ENCODE results near the gene ZMYND10.

The ZMYND10 gene

GRCh38 chr3:50337175-50337861 is 8.2 kb downstream of the ZMYND10 start:
- in situ Hi-C loops (cut with HindIII; ENCODE audit: low pct_unique_long_range_greater_than_20kb, low sequenced_read_pairs), result no loop called here
- no peak for TF ChIP-seq JUND (IDR thresholded peaks at IDR 0.05; ENCODE audit: low read depth)
- peak; percentile 97 to 98 for DNase-seq (ENCODE audit: low read depth in 1 of 2, low spot score in 1 of 2)

- DNase-seq (ENCODE audit: low read depth in 1 of 2, low spot score in 1 of 2), result peak in 1 of 2 experiments; percentile 58
- TF ChIP-seq JUND (IDR thresholded peaks at IDR 0.05; ENCODE audit: low read depth), result no peak
- in situ Hi-C loops (cut with HindIII; ENCODE audit: low pct_unique_long_range_greater_than_20kb, low sequenced_read_pairs), result no loop called here
These were observed 8.9 kb downstream of the ZMYND10 start for GRCh38 chr3:50336452-50337174.

- no peak for DNase-seq (ENCODE audit: low read depth in 1 of 2, low spot score in 1 of 2)
- in situ Hi-C loops (cut with HindIII; ENCODE audit: low pct_unique_long_range_greater_than_20kb, low sequenced_read_pairs), result no loop called here
- no peak for TF ChIP-seq JUND (IDR thresholded peaks at IDR 0.05; ENCODE audit: low read depth)
These were observed 11.0 kb downstream of the ZMYND10 start for GRCh38 chr3:50334339-50335075.

GRCh38 chr3:50333744-50334328 is 11.7 kb downstream of the ZMYND10 start:
- in situ Hi-C loops (cut with HindIII; ENCODE audit: low pct_unique_long_range_greater_than_20kb, low sequenced_read_pairs), result no loop called here
- no peak for DNase-seq (ENCODE audit: low read depth in 1 of 2, low spot score in 1 of 2)
- no peak for TF ChIP-seq JUND (IDR thresholded peaks at IDR 0.05; ENCODE audit: low read depth)

- in situ Hi-C loops (cut with HindIII; ENCODE audit: low pct_unique_long_range_greater_than_20kb, low sequenced_read_pairs), result no loop called here
- no peak for DNase-seq (ENCODE audit: low read depth in 1 of 2, low spot score in 1 of 2)
- no peak for TF ChIP-seq JUND (IDR thresholded peaks at IDR 0.05; ENCODE audit: low read depth)
These were observed 14.1 kb downstream of the ZMYND10 start for GRCh38 chr3:50331364-50331907.

GRCh38 chr3:50330330-50330729 is 15.2 kb downstream of the ZMYND10 start:
- no peak for DNase-seq (ENCODE audit: low read depth in 1 of 2, low spot score in 1 of 2)
- TF ChIP-seq JUND (IDR thresholded peaks at IDR 0.05; ENCODE audit: low read depth), result no peak
- in situ Hi-C loops (cut with HindIII; ENCODE audit: low pct_unique_long_range_greater_than_20kb, low sequenced_read_pairs), result no loop called here

- DNase-seq (ENCODE audit: low read depth in 1 of 2, low spot score in 1 of 2), result peak; percentile 95 to 96
- no peak for TF ChIP-seq JUND (IDR thresholded peaks at IDR 0.05; ENCODE audit: low read depth)
- in situ Hi-C loops (cut with HindIII; ENCODE audit: low pct_unique_long_range_greater_than_20kb, low sequenced_read_pairs), result no loop called here
These were observed 17.4 kb downstream of the ZMYND10 start, which contains the start of gene TUSC2 for GRCh38 chr3:50327943-50328691. Gene TUSC2, minus strand, starts transcription at chr3:50328223. Its CDS starts 124 bp downstream, at chr3:50328099.

GRCh38 chr3:50327129-50327528 is 18.4 kb downstream of the ZMYND10 start:
- in situ Hi-C loops (cut with HindIII; ENCODE audit: low pct_unique_long_range_greater_than_20kb, low sequenced_read_pairs), result no loop called here
- no peak for TF ChIP-seq JUND (IDR thresholded peaks at IDR 0.05; ENCODE audit: low read depth)
- no peak for DNase-seq (ENCODE audit: low read depth in 1 of 2, low spot score in 1 of 2)

- in situ Hi-C loops (cut with HindIII; ENCODE audit: low pct_unique_long_range_greater_than_20kb, low sequenced_read_pairs), result no loop called here
- no peak for TF ChIP-seq JUND (IDR thresholded peaks at IDR 0.05; ENCODE audit: low read depth)
- DNase-seq (ENCODE audit: low read depth in 1 of 2, low spot score in 1 of 2), result no peak
These were observed 19.4 kb downstream of the ZMYND10 start for GRCh38 chr3:50326182-50326541.

- in situ Hi-C loops (cut with HindIII; ENCODE audit: low pct_unique_long_range_greater_than_20kb, low sequenced_read_pairs), result no loop called here
- DNase-seq (ENCODE audit: low read depth in 1 of 2, low spot score in 1 of 2), result no peak
- TF ChIP-seq JUND (IDR thresholded peaks at IDR 0.05; ENCODE audit: low read depth), result no peak
These were observed 19.9 kb downstream of the ZMYND10 start for GRCh38 chr3:50325497-50326181.

- in situ Hi-C loops (cut with HindIII; ENCODE audit: low pct_unique_long_range_greater_than_20kb, low sequenced_read_pairs), result no loop called here
- DNase-seq (ENCODE audit: low read depth in 1 of 2, low spot score in 1 of 2), result no peak
- TF ChIP-seq JUND (IDR thresholded peaks at IDR 0.05; ENCODE audit: low read depth), result no peak
These were observed 20.4 kb downstream of the ZMYND10 start for GRCh38 chr3:50325113-50325480.
